Stimulated activated CD4-positive, alpha-beta T cell treated with anti-CD3 and anti-CD28 coated beads, Interleukin-12 subunit alpha, Interleukin-12 subunit beta, amount 100 ng/mL, for 4 hours (primary cell): ENCODE measurements around the gene RAB3GAP2.
"Not testable (repeated sequence)": the region's sequence is repeated elsewhere in the genome, so short reads cannot be mapped to it uniquely, and the experiment has no call there.

Source experiments
- DNase-seq: peaks from one replicate; pipeline ENCODE4 v3.0.0-alpha.2; 2020

RAB3GAP2 gene

GRCh38 chr1:220290140-220290761 is 18.0 kb upstream of the RAB3GAP2 start:
- DNase-seq = no peak

DNA sequence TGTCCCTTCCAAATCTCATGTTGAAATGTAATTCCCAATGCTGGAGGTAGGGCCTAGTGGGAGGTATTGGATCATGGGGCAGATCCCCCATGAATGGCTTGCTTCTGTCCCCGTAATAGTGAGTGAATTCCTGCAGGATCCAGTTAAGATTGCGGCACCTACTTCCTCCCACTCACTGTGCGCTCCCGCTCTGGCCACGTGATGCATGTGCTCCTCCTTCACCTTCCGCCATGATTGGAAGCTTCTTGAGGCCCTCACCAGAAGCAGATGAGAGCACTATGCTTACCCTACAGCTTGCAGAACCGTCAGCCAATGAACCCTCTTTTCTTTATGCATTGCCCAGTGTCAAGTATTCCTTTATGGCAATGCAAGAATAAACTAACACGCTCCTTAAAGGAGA is 14.9 kb upstream of the RAB3GAP2 start:
- DNase-seq = no peak

- no peak for DNase-seq
Measured at GRCh38 chr1:220283625-220284024, 11.4 kb upstream of the RAB3GAP2 start.

DNA sequence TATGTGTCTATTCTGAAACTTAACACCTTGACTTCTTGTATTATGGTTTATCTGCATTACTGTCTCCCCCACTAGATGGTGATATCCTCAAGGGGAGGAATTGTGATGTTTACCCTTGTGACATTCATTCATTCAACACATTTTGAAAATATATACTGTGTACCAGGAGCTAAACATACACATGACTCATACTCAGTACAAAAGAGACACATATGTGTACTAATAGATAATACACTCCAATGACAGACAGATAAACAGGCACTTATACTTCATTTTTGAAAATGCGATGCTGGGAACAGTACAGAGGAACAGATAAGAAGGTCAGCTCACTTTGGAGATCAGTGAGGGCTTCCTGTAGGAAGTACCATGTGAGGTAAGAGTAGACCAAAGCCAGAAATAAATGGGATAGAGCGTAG is 8.9 kb upstream of the RAB3GAP2 start:
- DNase-seq = no peak

- no peak for DNase-seq
Measured at GRCh38 chr1:220280249-220280648, 8.0 kb upstream of the RAB3GAP2 start.

- no peak for DNase-seq
Measured at GRCh38 chr1:220278991-220279390, 6.7 kb upstream of the RAB3GAP2 start.

DNA sequence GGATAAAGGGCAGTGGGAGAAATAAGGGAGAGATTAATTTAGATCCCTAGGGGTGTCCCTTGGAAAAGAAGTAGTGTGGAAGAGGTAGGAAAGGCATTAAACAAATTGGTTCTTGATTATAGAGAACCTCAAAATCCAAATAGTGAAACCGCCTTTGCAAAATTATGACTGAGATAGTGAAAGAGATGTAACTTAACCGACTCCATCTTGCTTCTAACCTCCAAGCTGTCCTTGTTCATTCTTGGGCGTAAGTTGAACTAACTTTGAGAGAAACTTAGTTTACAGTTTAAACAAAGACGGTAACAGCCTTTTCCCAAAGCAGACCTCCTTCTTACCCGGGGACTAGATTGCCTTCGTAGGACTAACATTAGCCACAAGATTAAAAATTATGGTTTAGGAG is 3.2 kb upstream of the RAB3GAP2 start:
- DNase-seq = no peak

GRCh38 chr1:220274251-220274855 is 2.1 kb upstream of the RAB3GAP2 start:
- DNase-seq = no peak

GRCh38 chr1:220272841-220273090 is 513 bp upstream of the RAB3GAP2 start:
- DNase-seq = no peak

DNA sequence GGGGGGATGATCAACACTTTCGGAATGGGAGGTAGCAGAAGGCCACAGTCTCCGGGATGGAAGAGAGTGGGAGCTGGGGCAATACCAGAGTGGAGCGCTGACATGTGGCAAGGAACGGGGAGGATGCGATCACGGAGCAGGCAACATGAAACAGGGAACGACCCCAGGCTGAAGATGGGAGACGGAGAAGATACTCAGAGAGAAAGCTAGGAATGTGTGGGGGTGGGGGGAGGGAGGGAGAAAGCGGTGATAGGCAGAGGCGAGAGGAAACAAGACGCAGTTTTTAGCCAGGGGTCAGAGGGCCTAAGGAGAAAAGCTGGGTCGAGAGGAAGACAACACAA is 577 bp downstream of the RAB3GAP2 start:
- peak; percentile 2 for DNase-seq

- DNase-seq = no peak
Measured at GRCh38 chr1:220269036-220269435, 3.2 kb downstream of the RAB3GAP2 start.

- DNase-seq = no peak
Measured at GRCh38 chr1:220267630-220268029, 4.6 kb downstream of the RAB3GAP2 start.

GRCh38 chr1:220260228-220260627 is 12.0 kb downstream of the RAB3GAP2 start:
- not testable (repeated sequence) for DNase-seq

DNA sequence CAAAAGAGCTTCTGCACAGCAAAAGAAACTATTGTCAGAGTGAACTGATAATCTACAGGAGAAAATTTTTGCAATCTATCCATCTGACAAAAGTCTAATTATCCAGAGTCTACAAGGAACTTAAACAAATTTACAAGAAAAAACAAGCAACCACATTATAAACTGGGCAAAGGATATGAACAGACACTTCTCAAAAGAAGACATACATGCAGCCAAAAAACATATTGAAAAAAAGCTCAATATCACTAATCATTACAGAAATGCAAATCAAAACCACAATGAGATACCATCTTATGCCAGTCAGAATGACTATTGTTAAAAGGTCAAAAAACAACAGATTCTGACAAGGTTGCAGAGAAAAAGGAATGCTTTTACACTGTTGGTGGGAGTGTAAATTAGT is 12.5 kb downstream of the RAB3GAP2 start:
- DNase-seq = not testable (repeated sequence)

GRCh38 chr1:220256194-220256593 is 16.1 kb downstream of the RAB3GAP2 start:
- not testable (repeated sequence) for DNase-seq

- no peak for DNase-seq
Measured at GRCh38 chr1:220255204-220255603, 17.0 kb downstream of the RAB3GAP2 start.

GRCh38 chr1:220253290-220253689 is 19.0 kb downstream of the RAB3GAP2 start:
- not testable (repeated sequence) for DNase-seq

DNA sequence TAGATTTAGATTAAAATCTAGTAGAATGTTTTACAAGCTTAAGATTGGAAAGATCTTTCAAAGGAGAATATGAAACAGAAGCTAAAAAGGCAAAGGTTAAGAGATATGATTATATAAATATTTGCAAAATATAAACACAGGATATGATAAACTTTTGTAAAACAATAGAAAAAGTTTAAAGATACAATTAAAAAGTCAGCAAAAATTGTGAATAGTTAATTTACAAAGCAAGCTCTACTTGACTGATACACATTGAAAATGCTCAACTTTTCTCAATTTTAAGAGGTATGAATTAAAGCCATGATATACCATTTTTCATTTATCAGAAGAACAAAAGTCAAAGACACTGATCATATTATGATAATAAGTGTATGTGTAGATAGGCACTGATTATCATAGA is 21.0 kb downstream of the RAB3GAP2 start:
- DNase-seq = no peak

- no peak for DNase-seq
Measured at GRCh38 chr1:220250681-220251080, 21.6 kb downstream of the RAB3GAP2 start.

- no peak for DNase-seq
Measured at GRCh38 chr1:220249522-220249921, 22.7 kb downstream of the RAB3GAP2 start.

GRCh38 chr1:220248715-220249265 is 23.5 kb downstream of the RAB3GAP2 start:
- not testable (repeated sequence) for DNase-seq

- DNase-seq = not testable (repeated sequence)
Measured at GRCh38 chr1:220245900-220246299, 26.4 kb downstream of the RAB3GAP2 start.

GRCh38 chr1:220243947-220244346 is 28.3 kb downstream of the RAB3GAP2 start:
- no peak for DNase-seq

DNA sequence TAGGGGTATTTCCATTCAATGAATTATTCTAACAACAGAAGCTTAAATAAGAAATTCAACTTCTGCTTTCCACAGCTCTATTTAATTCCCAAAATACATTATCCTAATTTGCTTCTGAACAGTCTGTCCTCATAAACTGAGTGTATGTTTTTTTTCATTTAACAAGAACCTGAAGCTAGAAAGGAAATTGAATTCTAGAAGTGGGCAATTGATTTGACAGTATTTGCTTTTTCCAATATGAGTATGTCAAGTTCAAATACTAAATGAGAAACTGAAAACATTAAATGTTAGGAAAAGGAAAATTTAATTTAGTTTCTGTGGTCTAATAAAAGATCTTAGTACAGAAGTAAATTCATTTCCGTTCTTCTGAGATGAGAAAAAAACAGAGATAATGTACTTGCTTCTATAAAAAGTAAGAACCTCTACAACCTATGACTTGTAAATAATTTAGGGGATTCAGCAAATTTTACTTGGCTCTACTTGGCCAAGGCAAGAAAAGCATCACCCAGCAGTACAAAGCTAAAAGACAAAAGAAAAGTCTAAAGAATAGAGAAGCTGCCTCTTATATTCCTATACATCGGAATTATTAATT is 31.1 kb downstream of the RAB3GAP2 start:
- DNase-seq = no peak

- DNase-seq = no peak
Measured at GRCh38 chr1:220239966-220240365, 32.3 kb downstream of the RAB3GAP2 start.
